KMS-11 (cell line): ENCODE results near the gene ATXN10.

Experiments
- H2AFZ ChIP-seq: fragments of 200-600 bp; sonication (generic); 2 replicates; pipeline ENCODE4 v1.6.1; 2016; ENCODE audit warnings: antibody characterized with exemption, mixed run types, low read depth
- H3K27ac ChIP-seq: fragments of 200-600 bp; sonication (generic); 2 replicates; pipeline ENCODE4 v1.6.1; 2016; ENCODE audit warnings: mild to moderate bottlenecking, mixed run types
- H3K27me3 ChIP-seq: fragments of 200-600 bp; sonication (generic); 2 replicates; pipeline ENCODE4 v1.6.1; 2017; ENCODE audit warnings: mild to moderate bottlenecking, low read depth, mixed run types, moderate library complexity; ENCODE audit not compliant: insufficient read depth
- H3K36me3 ChIP-seq: fragments of 200-600 bp; sonication (generic); 2 replicates; pipeline ENCODE4 v1.6.1; 2017; ENCODE audit warnings: mild to moderate bottlenecking, mixed run types; ENCODE audit not compliant: insufficient read depth
- H3K4me1 ChIP-seq: fragments of 200-600 bp; sonication (generic); 2 replicates; pipeline ENCODE4 v1.6.1; 2016; ENCODE audit warnings: mild to moderate bottlenecking, low read depth, mixed run types; ENCODE audit not compliant: poor library complexity, severe bottlenecking
- H3K4me2 ChIP-seq: fragments of 200-600 bp; sonication (generic); 2 replicates; pipeline ENCODE4 v1.7.0; 2016; ENCODE audit warnings: mild to moderate bottlenecking, mixed run types
- H3K4me3 ChIP-seq: fragments of 200-600 bp; sonication (generic); IDR thresholded peaks from 2 replicates; pipeline ENCODE4 v1.6.1; 2017; ENCODE audit warnings: low read depth, low read length, mixed read lengths; ENCODE audit not compliant: insufficient read depth
- H3K79me2 ChIP-seq: fragments of 200-600 bp; sonication (generic); 2 replicates; pipeline ENCODE4 v1.6.1; 2016; ENCODE audit warnings: low read depth, mixed run types; ENCODE audit not compliant: insufficient read depth
- H3K9ac ChIP-seq: fragments of 200-600 bp; sonication (generic); 2 replicates; pipeline ENCODE4 v1.6.1; 2016; ENCODE audit warnings: mild to moderate bottlenecking, mixed run types
- H4K20me1 ChIP-seq: fragments of 200-600 bp; sonication (generic); 2 replicates; pipeline ENCODE4 v1.6.1; 2016; ENCODE audit warnings: mild to moderate bottlenecking, mixed run types; ENCODE audit not compliant: insufficient read depth
- CTCF ChIP-seq: fragments of 200-600 bp; sonication (generic); conservative IDR thresholded peaks from 2 replicates; pipeline ENCODE4 v1.6.1; 2017; ENCODE audit warnings: low read depth, mild to moderate bottlenecking, antibody characterized with exemption, low read length, moderate library complexity, mixed read lengths

ATXN10 gene

GRCh38 chr22:45828841-45829240 is 157.2 kb downstream of the ATXN10 start:
- Histone ChIP-seq H3K27ac (no peak overlapping the region), H4K20me1 (no peaks in the 10 kb centered on the region), H2AFZ (no peak overlapping the region), H3K27me3 (no peaks in the 10 kb centered on the region), H3K9ac (no peak overlapping the region), H3K4me1 (no peaks in the 10 kb centered on the region), H3K36me3 (no peaks in the 10 kb centered on the region), H3K4me2 (no peak overlapping the region), H3K79me2 (no peaks in the 10 kb centered on the region), H3K4me3 (no peak overlapping the region)
- TF ChIP-seq CTCF, result no peak

GRCh38 chr22:45830531-45831245 is 159.1 kb downstream of the ATXN10 start:
- no peaks in the 10 kb centered on the region for H3K4me1 ChIP-seq
- no peak overlapping the region for H3K9ac ChIP-seq
- no peak for TF ChIP-seq CTCF
- no peaks in the 10 kb centered on the region for H3K79me2 ChIP-seq
- no peak overlapping the region for H3K27ac ChIP-seq
- H2AFZ ChIP-seq, result no peak overlapping the region
- no peak overlapping the region for H3K4me2 ChIP-seq
- H3K27me3 ChIP-seq, result no peaks in the 10 kb centered on the region
- no peaks in the 10 kb centered on the region for H4K20me1 ChIP-seq
- no peaks in the 10 kb centered on the region for H3K36me3 ChIP-seq
- no peak overlapping the region for H3K4me3 ChIP-seq

- no peak overlapping the region for H3K9ac ChIP-seq
- no peak overlapping the region for H3K4me3 ChIP-seq
- H4K20me1 ChIP-seq, result no peaks in the 10 kb centered on the region
- no peak for TF ChIP-seq CTCF
- H3K4me2 ChIP-seq, result no peak overlapping the region
- H3K79me2 ChIP-seq, result no peaks in the 10 kb centered on the region
- no peaks in the 10 kb centered on the region for H3K27me3 ChIP-seq
- no peaks in the 10 kb centered on the region for H3K36me3 ChIP-seq
- no peak overlapping the region for H3K27ac ChIP-seq
- H2AFZ ChIP-seq, result no peak overlapping the region
- H3K4me1 ChIP-seq, result no peaks in the 10 kb centered on the region
Measured at GRCh38 chr22:45831394-45831793, 159.8 kb downstream of the ATXN10 start.

GRCh38 chr22:45832180-45832579 is 160.5 kb downstream of the ATXN10 start:
- Histone ChIP-seq H2AFZ (no peak overlapping the region), H3K9ac (no peak overlapping the region), H3K4me2 (no peak overlapping the region), H3K27ac (no peak overlapping the region), H3K27me3 (no peaks in the 10 kb centered on the region), H3K4me1 (no peaks in the 10 kb centered on the region), H3K79me2 (no peaks in the 10 kb centered on the region), H3K36me3 (no peaks in the 10 kb centered on the region), H4K20me1 (no peaks in the 10 kb centered on the region), H3K4me3 (no peak overlapping the region)
- no peak for TF ChIP-seq CTCF
